GM18498 (cell line): ENCODE data around the gene FGL2.
"Not testable (repeated sequence)": the region's sequence is repeated elsewhere in the genome, so short reads cannot be mapped to it uniquely, and the experiment has no call there.

Experiments used
- ATAC-seq: cut with Tn5 transposase; IDR thresholded peaks from one replicate; pipeline ENCODE4 v1.9.1; 2021; ENCODE audit warnings: mild to moderate bottlenecking, moderate library complexity; ENCODE audit not compliant: unreplicated experiment

The FGL2 gene

GRCh38 chr7:77199013-77199966, at the start of gene FGL2:
FGL2 (minus strand) TSS chr7:77199819; CDS start chr7:77199793, 26 bp downstream.
- ATAC-seq: no peak

DNA sequence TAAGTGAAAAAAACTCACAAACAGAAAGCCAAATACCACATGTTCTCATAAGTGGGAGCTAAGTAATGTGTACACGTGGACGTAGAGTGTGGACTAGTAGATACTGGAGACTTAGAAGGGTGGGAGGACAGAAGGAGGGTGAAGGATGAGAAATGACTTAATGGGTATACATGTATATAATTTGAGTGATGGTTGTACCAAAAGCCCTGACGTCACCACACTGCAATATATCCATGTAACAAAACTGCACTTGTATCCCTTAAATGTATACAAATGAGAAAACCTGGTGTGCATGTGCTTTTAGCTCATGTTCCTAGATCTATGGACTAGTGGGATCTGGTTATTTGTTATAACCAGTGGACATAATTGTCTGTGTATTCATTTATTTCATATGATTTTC, 48.5 kb upstream of the FGL2 start:
- ATAC-seq: no peak

- peak; percentile 81 for ATAC-seq
Measured at GRCh38 chr7:77247206-77247850, 47.7 kb upstream of the FGL2 start.

- no peak for ATAC-seq
Measured at GRCh38 chr7:77246026-77246640, 46.5 kb upstream of the FGL2 start.

- no peak for ATAC-seq
Measured at GRCh38 chr7:77245015-77245755, 45.6 kb upstream of the FGL2 start.

DNA sequence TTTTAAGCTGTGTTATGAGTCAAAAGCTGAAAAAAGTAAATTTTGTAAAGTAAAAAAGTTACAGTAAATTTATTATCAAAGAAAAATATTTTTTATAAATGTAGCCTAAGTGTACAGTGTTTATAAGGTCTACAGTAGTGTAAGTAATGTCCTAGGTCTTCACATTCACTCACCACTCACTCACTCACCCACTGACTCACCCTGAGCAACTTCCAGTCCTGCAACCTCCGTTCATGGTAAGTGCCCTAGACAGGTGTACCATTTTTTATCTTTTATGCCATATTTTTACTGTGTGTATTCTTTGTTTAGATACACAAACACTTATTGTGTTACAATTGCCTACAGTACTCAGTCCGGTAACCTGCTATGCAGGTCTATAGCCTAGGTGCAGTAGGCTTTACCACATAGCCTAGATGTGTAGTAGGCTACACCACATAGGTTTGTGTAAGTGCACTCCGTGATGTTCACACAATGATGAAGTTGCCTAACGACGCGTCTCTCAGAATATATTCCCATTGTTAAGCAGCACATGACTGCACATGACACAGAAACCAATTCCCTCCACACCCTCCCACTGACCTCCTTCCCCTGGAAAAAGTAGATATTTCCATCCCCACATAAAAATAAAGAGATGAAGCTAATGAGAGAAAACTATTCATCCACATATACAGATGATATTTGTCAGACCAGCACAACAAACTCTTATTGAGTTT, 44.8 kb upstream of the FGL2 start:
- no peak for ATAC-seq

DNA sequence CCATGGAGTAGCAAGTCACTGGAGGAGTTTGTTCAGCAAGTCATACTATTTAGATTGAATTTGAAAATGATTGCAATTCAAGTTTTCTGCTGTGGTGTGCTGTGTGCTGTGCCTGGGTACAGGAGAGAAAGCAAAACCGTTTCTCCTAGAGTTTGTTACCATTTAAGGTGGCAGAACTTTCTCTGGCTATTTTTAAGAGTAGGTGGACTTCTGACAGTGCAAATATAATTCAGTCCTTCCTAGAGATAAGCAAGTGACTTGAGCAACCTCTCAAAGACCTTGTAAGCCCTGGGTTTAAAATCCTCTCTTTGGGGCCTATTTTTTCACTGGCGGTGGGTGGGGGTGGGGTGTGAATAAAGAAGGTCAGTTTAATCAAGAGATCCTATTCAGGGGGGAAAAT, 42.9 kb upstream of the FGL2 start:
- ATAC-seq: no peak

DNA sequence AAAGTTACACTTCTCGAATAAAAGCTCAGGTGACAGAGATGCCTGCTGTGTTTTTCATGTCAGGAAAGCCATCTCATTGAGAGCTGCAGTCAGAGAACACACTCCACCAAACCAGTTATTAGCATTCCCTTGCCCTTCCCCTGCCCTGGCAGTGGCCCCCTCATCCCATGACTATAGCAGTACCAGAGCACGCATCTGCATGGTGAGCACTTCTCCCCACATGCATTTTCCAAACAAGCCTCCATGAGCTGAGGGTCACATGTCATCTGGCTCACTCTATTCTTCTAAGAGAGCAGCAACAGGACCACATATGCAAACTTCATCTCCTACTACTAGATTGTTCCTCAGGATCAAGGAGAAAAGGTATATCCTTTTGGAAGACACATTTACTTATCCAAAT, 42.4 kb upstream of the FGL2 start:
- ATAC-seq: no peak

DNA sequence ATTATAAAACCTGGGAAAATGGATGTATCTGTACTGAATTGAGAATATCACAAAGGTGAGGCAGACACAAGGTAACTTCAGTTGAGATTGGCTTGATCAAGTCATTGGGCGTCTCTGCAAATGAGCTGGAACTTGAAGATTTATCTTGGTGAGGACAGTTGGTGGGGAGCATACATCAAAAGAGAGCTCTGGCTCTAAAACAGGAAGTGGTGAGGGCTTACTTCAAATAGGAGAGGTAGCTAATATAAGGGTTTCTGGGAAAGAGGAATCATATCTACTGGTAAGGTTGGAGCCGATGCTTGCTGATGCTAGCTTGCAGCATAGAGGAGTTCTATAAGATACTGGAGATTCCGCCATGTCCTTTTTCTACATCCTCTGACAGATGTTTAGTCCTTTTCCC, 39.9 kb upstream of the FGL2 start:
- ATAC-seq: no peak

- no peak for ATAC-seq
Measured at GRCh38 chr7:77238703-77239136, 39.1 kb upstream of the FGL2 start.

GRCh38 chr7:77235276-77235675, 35.7 kb upstream of the FGL2 start:
- ATAC-seq: no peak

DNA sequence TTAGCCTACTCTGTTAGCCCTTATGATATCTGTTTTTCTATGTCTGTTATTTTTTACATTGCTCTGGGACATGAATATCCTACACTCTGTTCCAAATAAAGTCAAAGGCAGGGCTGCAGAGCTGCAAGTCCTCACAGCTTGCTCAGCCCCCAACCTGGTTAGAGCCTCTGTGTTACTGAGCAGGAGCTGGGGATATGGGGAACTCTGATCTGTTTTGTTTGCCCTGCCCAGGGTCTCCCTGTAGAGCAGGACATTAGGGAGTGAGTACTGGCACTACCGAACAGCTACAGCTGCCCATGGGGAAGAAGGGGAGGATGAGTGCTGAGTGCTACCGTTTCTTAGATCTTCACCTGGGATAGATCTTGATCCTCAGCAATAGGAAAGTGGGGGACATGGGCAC, 32.8 kb upstream of the FGL2 start:
- ATAC-seq: no peak

DNA sequence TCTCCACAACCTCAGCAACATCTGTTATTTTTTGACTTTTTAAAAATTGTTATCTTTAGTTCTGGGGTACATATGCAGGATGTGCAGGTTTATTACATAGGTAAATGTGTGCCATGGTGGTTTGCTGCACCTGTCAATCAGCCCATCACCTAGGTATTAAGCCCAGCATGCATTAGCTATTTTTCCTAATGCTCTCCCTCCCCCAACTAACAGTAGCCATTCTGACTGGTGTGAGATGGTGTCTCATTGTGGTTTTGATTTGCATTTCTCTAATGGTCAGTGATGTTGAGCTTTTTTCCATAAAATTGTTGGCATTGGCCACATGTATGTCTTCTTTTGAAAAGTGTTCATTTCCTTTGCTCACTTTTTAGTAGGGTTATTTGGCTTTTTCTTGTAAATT, 29.2 kb upstream of the FGL2 start:
- not testable (repeated sequence) for ATAC-seq

- ATAC-seq: no peak
Measured at GRCh38 chr7:77226357-77226839, 26.8 kb upstream of the FGL2 start.

DNA sequence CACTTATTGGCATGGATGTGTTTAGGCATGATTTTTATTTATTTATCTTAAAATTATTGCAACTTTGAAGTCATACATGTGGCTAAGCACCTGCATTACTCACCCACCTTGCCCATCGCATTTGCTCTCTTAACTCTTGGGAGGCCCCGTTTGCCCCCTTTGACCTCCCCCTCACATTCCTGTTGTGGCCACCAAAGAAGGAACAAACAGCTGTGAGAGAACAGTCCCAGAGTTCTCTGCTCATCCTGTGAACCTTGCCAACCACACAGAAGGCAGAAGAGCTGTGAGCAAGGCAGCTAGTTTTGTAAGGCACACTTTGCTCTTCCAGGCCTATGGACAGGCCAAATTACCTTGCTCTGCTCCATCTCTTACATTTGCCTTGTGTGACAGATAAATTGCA, 23.6 kb upstream of the FGL2 start:
- ATAC-seq: no peak

GRCh38 chr7:77222819-77223218, 23.2 kb upstream of the FGL2 start:
- ATAC-seq: no peak

DNA sequence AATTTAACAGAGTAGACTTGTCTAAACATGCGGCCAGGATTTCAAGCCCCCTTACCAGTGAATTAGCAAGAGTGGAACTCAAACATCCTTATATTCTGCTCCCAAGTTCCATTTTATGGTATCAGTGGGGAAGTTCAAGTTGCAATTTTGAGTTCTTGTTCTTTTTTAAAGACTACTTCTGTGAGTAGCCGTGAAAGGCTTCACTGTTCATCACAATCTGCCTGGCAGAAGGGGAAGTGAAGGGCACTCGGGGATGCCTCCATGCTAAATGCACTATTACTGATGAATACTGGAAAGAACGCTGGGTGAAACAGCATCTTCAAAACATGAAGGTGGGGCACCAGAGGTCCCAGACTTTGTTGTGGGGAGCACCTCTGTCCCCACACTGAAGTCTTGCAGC, 22.4 kb upstream of the FGL2 start:
- no peak for ATAC-seq

- not testable (repeated sequence) for ATAC-seq
Measured at GRCh38 chr7:77219701-77220331, 20.2 kb upstream of the FGL2 start.

- no peak for ATAC-seq
Measured at GRCh38 chr7:77217474-77218185, 18.0 kb upstream of the FGL2 start.
